Ishikawa (cell line): ENCODE results near the gene DNA2.

Experiments
- CEBPB ChIP-seq: IDR thresholded peaks from 2 replicates; pipeline ENCODE4 v1.6.1; 2012
- CREB1 ChIP-seq: IDR thresholded peaks from 2 replicates; pipeline ENCODE4 v1.6.1; 2012; ENCODE audit warnings: low read depth
- EGR1 ChIP-seq: IDR thresholded peaks from 2 replicates; pipeline ENCODE4 v1.6.1; 2012
- EP300 ChIP-seq: IDR thresholded peaks from 2 replicates; pipeline ENCODE4 v1.6.1; 2012; ENCODE audit warnings: borderline replicate concordance
- FOXM1 ChIP-seq: IDR thresholded peaks from 2 replicates; pipeline ENCODE4 v1.6.1; 2012; ENCODE audit warnings: low read depth, borderline replicate concordance
- NFIC ChIP-seq: IDR thresholded peaks from 2 replicates; pipeline ENCODE4 v1.6.1; 2012
- RAD21 ChIP-seq: IDR thresholded peaks from 2 replicates; pipeline ENCODE4 v1.6.1; 2012; ENCODE audit warnings: low read depth
- REST ChIP-seq: IDR thresholded peaks from 2 replicates; pipeline ENCODE4 v1.6.1; 2012; ENCODE audit warnings: low read depth, mild to moderate bottlenecking
- TAF1 ChIP-seq: IDR thresholded peaks from 2 replicates; pipeline ENCODE4 v1.6.1; 2012; ENCODE audit warnings: low read depth, mild to moderate bottlenecking
- TCF12 ChIP-seq: IDR thresholded peaks from 2 replicates; pipeline ENCODE4 v1.6.1; 2012; ENCODE audit warnings: low read depth
- TEAD4 ChIP-seq: IDR thresholded peaks from 2 replicates; pipeline ENCODE4 v1.6.1; 2012
- USF1 ChIP-seq: IDR thresholded peaks from 2 replicates; pipeline ENCODE4 v1.6.1; 2012
- YY1 ChIP-seq: IDR thresholded peaks from 2 replicates; pipeline ENCODE4 v1.6.1; 2012; ENCODE audit warnings: low read depth
- ZBTB7A ChIP-seq: IDR thresholded peaks from 2 replicates; pipeline ENCODE4 v1.6.1; 2012; ENCODE audit warnings: low read depth
- TF ChIP-seq, protein P1 (sequence below): IDR thresholded peaks from 2 replicates; pipeline ENCODE4 v1.6.1; 2012

The DNA2 gene

DNA sequence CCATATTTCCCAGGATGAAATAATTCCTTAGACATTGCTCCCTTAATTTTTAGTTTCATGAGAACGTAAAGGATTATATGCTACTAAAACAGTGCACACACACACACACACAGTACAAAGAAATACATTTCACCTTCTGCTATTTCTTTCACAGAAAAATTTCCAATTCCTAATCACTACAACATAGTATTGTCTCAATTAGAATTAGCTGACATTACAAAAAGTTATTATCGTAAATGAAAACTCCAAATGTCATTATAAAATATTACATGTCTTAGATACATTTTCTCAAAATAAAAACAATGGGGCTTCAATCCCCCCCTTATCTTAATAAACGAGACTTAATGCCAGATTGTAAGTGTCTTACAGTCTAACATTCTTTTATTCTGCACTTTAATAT, 52.4 kb downstream of the DNA2 start:
- no peak for TF ChIP-seq CREB1

DNA sequence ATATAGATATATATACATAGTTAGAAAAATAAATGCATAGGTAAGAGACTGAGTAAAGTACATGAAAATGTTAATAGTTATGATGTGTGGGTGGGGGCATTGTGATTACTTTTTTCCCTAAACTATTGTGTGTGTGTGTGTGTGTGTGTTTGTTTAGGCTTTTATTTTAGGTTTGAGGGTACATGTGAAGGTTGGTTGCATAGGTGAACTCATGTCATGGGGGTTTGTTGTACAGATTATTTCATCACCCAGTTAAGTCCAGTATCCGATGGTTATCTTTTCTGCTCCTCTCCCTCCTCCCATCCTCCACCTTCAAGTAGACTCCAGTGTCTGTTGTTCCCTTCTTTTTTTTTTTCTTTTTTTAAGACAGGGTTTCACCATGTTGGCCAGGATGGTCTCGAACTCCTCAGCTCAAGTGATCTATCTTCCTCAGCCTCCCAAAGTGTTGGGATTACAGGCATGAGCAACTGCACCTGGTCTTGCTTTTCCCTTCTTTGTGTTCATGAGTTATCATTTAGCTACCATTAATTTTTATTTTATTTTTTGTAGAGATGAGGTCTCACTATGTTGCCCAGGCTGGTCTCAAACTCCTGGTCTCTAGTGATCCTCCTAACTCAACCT, 62.8 kb downstream of the DNA2 start:
- TF ChIP-seq FOXM1 (no peak), RAD21 (no peak), CREB1 (no peak), TAF1 (no peak), EP300 (no peak), REST (no peak), TEAD4 (no peak), ZBTB7A (no peak), TCF12 (no peak), YY1 (no peak), EGR1 (no peak), CEBPB (no peak), USF1 (no peak), NFIC (no peak)
- TF ChIP-seq, protein P1, sequence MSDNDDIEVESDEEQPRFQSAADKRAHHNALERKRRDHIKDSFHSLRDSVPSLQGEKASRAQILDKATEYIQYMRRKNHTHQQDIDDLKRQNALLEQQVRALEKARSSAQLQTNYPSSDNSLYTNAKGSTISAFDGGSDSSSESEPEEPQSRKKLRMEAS: no peak

DNA sequence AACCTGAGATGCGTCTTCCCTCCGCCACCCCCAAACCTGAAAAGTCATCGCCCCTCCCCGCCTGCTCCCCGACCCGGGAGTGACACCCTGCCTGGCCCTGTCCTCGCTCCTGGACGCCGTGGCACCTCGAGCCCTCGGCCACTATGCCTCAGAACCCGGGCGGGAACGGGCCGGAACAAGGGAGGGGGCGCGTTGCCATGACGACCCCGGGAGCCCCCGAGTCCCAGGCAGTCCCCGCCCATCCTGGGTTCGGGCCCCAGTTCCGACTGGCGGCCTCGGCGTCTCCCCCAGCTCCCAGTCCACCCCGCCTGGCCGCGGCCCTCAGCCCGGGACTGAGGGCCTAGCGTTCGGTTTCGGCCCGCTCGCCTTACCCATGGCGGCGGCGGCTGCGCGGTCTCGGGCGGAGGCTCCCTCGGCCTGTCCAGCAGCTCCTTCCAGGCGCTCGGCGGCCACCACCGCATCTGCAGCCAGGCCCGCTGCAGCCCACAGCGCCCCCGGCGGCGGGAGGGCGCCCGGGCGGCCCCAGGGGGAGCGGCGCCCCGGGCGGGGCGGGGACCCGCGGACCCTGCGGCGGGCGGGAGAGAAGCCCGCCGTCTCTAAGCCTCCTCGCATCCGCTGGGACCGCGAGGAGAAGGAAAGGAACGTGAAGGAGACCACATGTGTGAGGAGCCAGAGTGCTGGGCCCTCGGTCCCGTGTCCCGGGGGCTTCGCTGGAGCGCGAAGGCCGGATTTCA, 64.8 kb downstream of the DNA2 start, which contains the start of gene RUFY2:
Gene RUFY2, minus strand, starts transcription at position 463 of the 734 bp plus-strand sequence. Its CDS starts 88 bp downstream, at position 375.
- TF ChIP-seq EP300 (no peak; the same call in 1 of the 2 replicates), TCF12 (no peak), REST (no peak), RAD21 (no peak; the same call in 1 of the 2 replicates), FOXM1 (no peak), EGR1 (no peak; the same call in 1 of the 2 replicates), USF1 (no peak), NFIC (no peak), CEBPB (no peak), TEAD4 (no peak), CREB1 (no peak), ZBTB7A (peak; percentile 93; the same call in 1 of the 2 replicates), YY1 (peak; percentile 63), TAF1 (peak; percentile 57)
- TF ChIP-seq, protein P1: peak; percentile 39

GRCh38 chr10:68406111-68406814, 65.5 kb downstream of the DNA2 start:
- TF ChIP-seq ZBTB7A (0 out of 2 replicates have a peak, but pooled peaks have one; percentile 48), NFIC (no peak), REST (no peak), FOXM1 (no peak), TEAD4 (no peak), EP300 (no peak)
